SK-N-SH (cell line): ENCODE results near the gene DNAH10. TPM values are rescaled to one million over a fixed set of nuclear protein-coding genes. Genes with fewer than 3 reads are reported as not detected.

Experiments
- CTCF ChIA-PET: fragments of 300-600, 350-600 bp; formaldehyde crosslinking; extraction: SDS; loops from one replicate; lab custom pipeline; 2021; lab: Yijun Ruan, JAX
- POLR2A ChIA-PET: fragments of 350-600 bp; sonication (Branson Sonifier 250); formaldehyde crosslinking; extraction: SDS; loops from one replicate; lab custom pipeline; 2020; ENCODE audit warnings: antibody characterized with exemption, inconsistent platforms; lab: Yijun Ruan, JAX
- DNase-seq: peaks from one replicate; pipeline ENCODE4 v3.0.0; 2012
- H2AFZ ChIP-seq: fragments of 200-600 bp; sonication (generic); 2 replicates; pipeline ENCODE4 v1.8.1; 2016; ENCODE audit warnings: antibody characterized with exemption, mild to moderate bottlenecking, low read depth
- H3F3A ChIP-seq: fragments of 200-600 bp; sonication (generic); replicated peaks from 2 replicates; pipeline ENCODE3; 2016; ENCODE audit warnings: antibody characterized with exemption, mild to moderate bottlenecking; ENCODE audit not compliant: insufficient read depth
- H3K27ac ChIP-seq, 2 experiments: fragments of 200-500 bp in 1 of 2; fragments of 200-600 bp in 1 of 2; sonication (Bioruptor generic) in 1 of 2; sonication (generic), shearing (Covaris generic) in 1 of 2; 2 replicates each; pipeline versions ENCODE4 v1.5.1 to v1.6.1; 2014 to 2016; ENCODE audit warnings: low read depth in 2 of 2, inconsistent platforms in 1 of 2, low read length in 1 of 2, mild to moderate bottlenecking in 1 of 2, mixed read lengths in 1 of 2
- H3K27me3 ChIP-seq: fragments of 200-600 bp; sonication (generic), shearing (Covaris generic); 2 replicates; pipeline ENCODE4 v1.6.1; 2016; ENCODE audit warnings: mixed run types; ENCODE audit not compliant: insufficient read depth
- H3K36me3 ChIP-seq, 2 experiments: fragments of 200-500 bp in 1 of 2; fragments of 200-600 bp in 1 of 2; sonication (Bioruptor generic) in 1 of 2; sonication (generic) in 1 of 2; replicated peaks in 1 of 2; 2 replicates each; pipeline versions ENCODE3 to v1.5.1; 2014 to 2016; ENCODE audit warnings: low read length in 1 of 2, mild to moderate bottlenecking in 1 of 2; ENCODE audit not compliant: insufficient read depth in 2 of 2, control insufficient read depth in 1 of 2
- H3K4me1 ChIP-seq, 2 experiments: fragments of 200-500 bp in 1 of 2; fragments of 200-600 bp in 1 of 2; sonication (Bioruptor generic) in 1 of 2; sonication (generic), shearing (Covaris generic) in 1 of 2; 2 replicates each; pipeline versions ENCODE4 v1.5.1 to v1.6.1; 2014 to 2016; ENCODE audit warnings: low read depth in 1 of 2, low read length in 1 of 2, mixed run types in 1 of 2; ENCODE audit not compliant: insufficient read depth in 2 of 2, control insufficient read depth in 1 of 2
- H3K4me2 ChIP-seq: fragments of 200-600 bp; sonication (generic), shearing (Covaris generic); 2 replicates; pipeline ENCODE4 v1.6.1; 2017; ENCODE audit warnings: mixed run types
- H3K4me3 ChIP-seq, 2 experiments: fragments of 200-500 bp in 1 of 2; fragments of 200-600 bp in 1 of 2; sonication (Bioruptor generic) in 1 of 2; sonication (generic), shearing (Covaris generic) in 1 of 2; 2 replicates each; pipeline versions ENCODE4 v1.5.1 to v1.8.1; 2014 to 2016; ENCODE audit warnings: low read depth in 2 of 2, inconsistent platforms in 1 of 2, low read length in 1 of 2, mild to moderate bottlenecking in 1 of 2, mixed read lengths in 1 of 2, moderate library complexity in 1 of 2
- H3K79me2 ChIP-seq: fragments of 200-600 bp; sonication (generic); 2 replicates; pipeline ENCODE4 v1.8.1; 2017; ENCODE audit warnings: mild to moderate bottlenecking; ENCODE audit not compliant: insufficient read depth
- H3K9ac ChIP-seq: fragments of 200-600 bp; sonication (generic); 2 replicates; pipeline ENCODE4 v1.6.1; 2017; ENCODE audit warnings: mixed run types
- H3K9me2 ChIP-seq: fragments of 200-600 bp; sonication (generic); 2 replicates; pipeline ENCODE4 v1.6.1; 2017; ENCODE audit warnings: mixed run types
- H3K9me3 ChIP-seq: fragments of 200-600 bp; sonication (generic); 2 replicates; pipeline ENCODE4 v1.6.1; 2017; ENCODE audit warnings: mixed run types, mild to moderate bottlenecking, moderate library complexity
- H4K20me1 ChIP-seq: fragments of 200-600 bp; sonication (generic); 2 replicates; pipeline ENCODE4 v1.6.1; 2017; ENCODE audit warnings: mild to moderate bottlenecking, mixed run types; ENCODE audit not compliant: insufficient read depth
- ELF1 ChIP-seq: IDR thresholded peaks from 2 replicates; pipeline ENCODE4 v1.4.0; 2012
- EP300 ChIP-seq, 2 experiments: IDR thresholded peaks; 2 replicates each; pipeline versions ENCODE4 v1.4.0 to v1.6.1; 2012; ENCODE audit warnings: borderline replicate concordance in 1 of 2, low read depth in 1 of 2, low read length in 1 of 2
- FOSL2 ChIP-seq: IDR thresholded peaks from 2 replicates; pipeline ENCODE4 v1.4.0; 2012; ENCODE audit warnings: low read depth, mild to moderate bottlenecking, moderate library complexity, borderline replicate concordance
- FOXJ3 ChIP-seq: sonication (generic); formaldehyde crosslinking; IDR thresholded peaks from 2 replicates; pipeline ENCODE4 v1.5.1; 2020; ENCODE audit warnings: mild to moderate bottlenecking, missing genetic modification reagents
- FOXM1 ChIP-seq: IDR thresholded peaks from 2 replicates; pipeline ENCODE4 v1.4.0; 2012; ENCODE audit warnings: low read depth, mild to moderate bottlenecking
- GABPA ChIP-seq: IDR thresholded peaks from 2 replicates; pipeline ENCODE4 v1.4.0; 2012; ENCODE audit warnings: low read depth, mild to moderate bottlenecking
- JUND ChIP-seq: IDR thresholded peaks from 2 replicates; pipeline ENCODE4 v1.4.0; 2012
- MEF2A ChIP-seq: IDR thresholded peaks from 2 replicates; pipeline ENCODE4 v1.4.0; 2012; ENCODE audit warnings: low read depth, borderline replicate concordance
- RAD21 ChIP-seq: IDR thresholded peaks from 2 replicates; pipeline ENCODE4 v1.6.1; 2012; ENCODE audit warnings: mild to moderate bottlenecking, low read length
- RCOR1 ChIP-seq: fragments of 150-350 bp; IDR thresholded peaks from 2 replicates; pipeline ENCODE4 v1.6.1; 2017; ENCODE audit warnings: antibody characterized with exemption, low read length
- RFX5 ChIP-seq: IDR thresholded peaks from 2 replicates; pipeline ENCODE4 v1.6.1; 2012; ENCODE audit warnings: mild to moderate bottlenecking, improper control_type of control experiment, low read length
- SIN3A ChIP-seq: IDR thresholded peaks from 2 replicates; pipeline ENCODE4 v1.6.1; 2012; ENCODE audit warnings: low read depth, mild to moderate bottlenecking, low read length, moderate library complexity, borderline replicate concordance
- WGBS: methylation state at CpG from one replicate; pipeline ENCODE4 v1.1.6; 2017; ENCODE audit warnings: low lambda C conversion rate; 5-methylcytosine and 5-hydroxymethylcytosine counted together
- polyA plus RNA-seq, 3 experiments: library from polyadenylated mRNA; depleted of rRNA; stranded (reverse); fragments of >200 nt; gene quantifications; 2 replicates each; pipeline ENCODE4 v1.2.3, GENCODE V29; 2012
- TF ChIP-seq, protein P1 (sequence below): fragments of 150-350 bp; IDR thresholded peaks from 2 replicates; pipeline ENCODE4 v1.6.1; 2017; ENCODE audit warnings: antibody characterized with exemption, low read length, low read depth, borderline replicate concordance
- TF ChIP-seq, protein P2 (sequence below): IDR thresholded peaks from 2 replicates; pipeline ENCODE4 v1.4.0; 2012; ENCODE audit warnings: low read depth
- TF ChIP-seq, protein P3 (sequence below): IDR thresholded peaks from 2 replicates; pipeline ENCODE4; 2012
- TF ChIP-seq, protein P4 (sequence below): IDR thresholded peaks from 2 replicates; pipeline ENCODE4 v1.6.1; 2012; ENCODE audit warnings: mild to moderate bottlenecking, low read depth, low read length, moderate library complexity
- TF ChIP-seq, protein P5 (sequence below): fragments of 150-350 bp; IDR thresholded peaks from 2 replicates; pipeline ENCODE4 v1.6.1; 2016; ENCODE audit warnings: mild to moderate bottlenecking, low read depth, low read length

DNAH10 gene
- polyA plus RNA-seq, 1 of the 3 experiments (the other 2 are of a cell fraction) = 0.13 TPM

DNA sequence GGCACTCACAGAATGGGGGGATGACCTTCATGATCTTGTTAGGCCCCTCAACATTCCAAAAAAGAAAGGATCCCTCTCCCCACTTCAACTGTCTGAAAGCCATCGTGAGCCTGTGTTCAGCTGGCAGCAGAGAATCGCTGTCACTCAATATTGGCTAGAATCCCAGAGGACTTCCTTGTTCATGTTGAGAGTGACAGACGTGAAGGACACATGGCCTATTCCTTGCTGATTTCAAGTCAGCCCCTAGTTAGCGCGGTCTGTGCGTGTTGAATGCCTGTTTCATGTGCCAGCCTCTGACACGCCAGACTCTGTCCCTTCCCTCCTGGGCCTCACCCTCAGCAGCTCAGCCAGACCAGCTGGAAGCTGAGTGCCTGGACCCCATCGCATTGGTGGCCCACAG is 43.1 kb downstream of the DNAH10 start:
- H3K27ac ChIP-seq = no peak overlapping the region
- no peak overlapping the region for H2AFZ ChIP-seq
- H3K79me2 ChIP-seq = no peaks in the 10 kb centered on the region
- H4K20me1 ChIP-seq = no peaks in the 10 kb centered on the region
- no peaks in the 10 kb centered on the region for H3K9me3 ChIP-seq
- TF ChIP-seq, protein P1, sequence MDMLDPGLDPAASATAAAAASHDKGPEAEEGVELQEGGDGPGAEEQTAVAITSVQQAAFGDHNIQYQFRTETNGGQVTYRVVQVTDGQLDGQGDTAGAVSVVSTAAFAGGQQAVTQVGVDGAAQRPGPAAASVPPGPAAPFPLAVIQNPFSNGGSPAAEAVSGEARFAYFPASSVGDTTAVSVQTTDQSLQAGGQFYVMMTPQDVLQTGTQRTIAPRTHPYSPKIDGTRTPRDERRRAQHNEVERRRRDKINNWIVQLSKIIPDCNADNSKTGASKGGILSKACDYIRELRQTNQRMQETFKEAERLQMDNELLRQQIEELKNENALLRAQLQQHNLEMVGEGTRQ = no peak
- TF ChIP-seq, protein P2, sequence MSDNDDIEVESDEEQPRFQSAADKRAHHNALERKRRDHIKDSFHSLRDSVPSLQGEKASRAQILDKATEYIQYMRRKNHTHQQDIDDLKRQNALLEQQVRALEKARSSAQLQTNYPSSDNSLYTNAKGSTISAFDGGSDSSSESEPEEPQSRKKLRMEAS = no peak
- no peak for TF ChIP-seq RCOR1
- no peak for TF ChIP-seq FOSL2
- TF ChIP-seq ELF1 = no peak
- no peak for TF ChIP-seq MEF2A
- TF ChIP-seq GABPA = no peak
- TF ChIP-seq RFX5 = no peak
- no peak for TF ChIP-seq RAD21
- TF ChIP-seq EP300 (IDR thresholded peaks at IDR 0.05; ENCODE audit: borderline replicate concordance in 1 of 2, low read depth in 1 of 2, low read length in 1 of 2) = no peak
- TF ChIP-seq, protein P3, sequence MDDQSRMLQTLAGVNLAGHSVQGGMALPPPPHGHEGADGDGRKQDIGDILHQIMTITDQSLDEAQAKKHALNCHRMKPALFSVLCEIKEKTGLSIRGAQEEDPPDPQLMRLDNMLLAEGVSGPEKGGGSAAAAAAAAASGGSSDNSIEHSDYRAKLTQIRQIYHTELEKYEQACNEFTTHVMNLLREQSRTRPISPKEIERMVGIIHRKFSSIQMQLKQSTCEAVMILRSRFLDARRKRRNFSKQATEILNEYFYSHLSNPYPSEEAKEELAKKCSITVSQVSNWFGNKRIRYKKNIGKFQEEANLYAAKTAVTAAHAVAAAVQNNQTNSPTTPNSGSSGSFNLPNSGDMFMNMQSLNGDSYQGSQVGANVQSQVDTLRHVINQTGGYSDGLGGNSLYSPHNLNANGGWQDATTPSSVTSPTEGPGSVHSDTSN = no peak
- TF ChIP-seq, protein P4, sequence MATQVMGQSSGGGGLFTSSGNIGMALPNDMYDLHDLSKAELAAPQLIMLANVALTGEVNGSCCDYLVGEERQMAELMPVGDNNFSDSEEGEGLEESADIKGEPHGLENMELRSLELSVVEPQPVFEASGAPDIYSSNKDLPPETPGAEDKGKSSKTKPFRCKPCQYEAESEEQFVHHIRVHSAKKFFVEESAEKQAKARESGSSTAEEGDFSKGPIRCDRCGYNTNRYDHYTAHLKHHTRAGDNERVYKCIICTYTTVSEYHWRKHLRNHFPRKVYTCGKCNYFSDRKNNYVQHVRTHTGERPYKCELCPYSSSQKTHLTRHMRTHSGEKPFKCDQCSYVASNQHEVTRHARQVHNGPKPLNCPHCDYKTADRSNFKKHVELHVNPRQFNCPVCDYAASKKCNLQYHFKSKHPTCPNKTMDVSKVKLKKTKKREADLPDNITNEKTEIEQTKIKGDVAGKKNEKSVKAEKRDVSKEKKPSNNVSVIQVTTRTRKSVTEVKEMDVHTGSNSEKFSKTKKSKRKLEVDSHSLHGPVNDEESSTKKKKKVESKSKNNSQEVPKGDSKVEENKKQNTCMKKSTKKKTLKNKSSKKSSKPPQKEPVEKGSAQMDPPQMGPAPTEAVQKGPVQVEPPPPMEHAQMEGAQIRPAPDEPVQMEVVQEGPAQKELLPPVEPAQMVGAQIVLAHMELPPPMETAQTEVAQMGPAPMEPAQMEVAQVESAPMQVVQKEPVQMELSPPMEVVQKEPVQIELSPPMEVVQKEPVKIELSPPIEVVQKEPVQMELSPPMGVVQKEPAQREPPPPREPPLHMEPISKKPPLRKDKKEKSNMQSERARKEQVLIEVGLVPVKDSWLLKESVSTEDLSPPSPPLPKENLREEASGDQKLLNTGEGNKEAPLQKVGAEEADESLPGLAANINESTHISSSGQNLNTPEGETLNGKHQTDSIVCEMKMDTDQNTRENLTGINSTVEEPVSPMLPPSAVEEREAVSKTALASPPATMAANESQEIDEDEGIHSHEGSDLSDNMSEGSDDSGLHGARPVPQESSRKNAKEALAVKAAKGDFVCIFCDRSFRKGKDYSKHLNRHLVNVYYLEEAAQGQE = no peak
- no peak for TF ChIP-seq SIN3A
- TF ChIP-seq, protein P5, sequence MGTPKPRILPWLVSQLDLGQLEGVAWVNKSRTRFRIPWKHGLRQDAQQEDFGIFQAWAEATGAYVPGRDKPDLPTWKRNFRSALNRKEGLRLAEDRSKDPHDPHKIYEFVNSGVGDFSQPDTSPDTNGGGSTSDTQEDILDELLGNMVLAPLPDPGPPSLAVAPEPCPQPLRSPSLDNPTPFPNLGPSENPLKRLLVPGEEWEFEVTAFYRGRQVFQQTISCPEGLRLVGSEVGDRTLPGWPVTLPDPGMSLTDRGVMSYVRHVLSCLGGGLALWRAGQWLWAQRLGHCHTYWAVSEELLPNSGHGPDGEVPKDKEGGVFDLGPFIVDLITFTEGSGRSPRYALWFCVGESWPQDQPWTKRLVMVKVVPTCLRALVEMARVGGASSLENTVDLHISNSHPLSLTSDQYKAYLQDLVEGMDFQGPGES = no peak
- TF ChIP-seq FOXJ3 (CRISPR knock-in tag) = no peak
- TF ChIP-seq JUND = no peak
- TF ChIP-seq FOXM1 = no peak
- H3K4me3 ChIP-seq = no peak overlapping the region
- no peaks in the 10 kb centered on the region for H3K4me1 ChIP-seq
- no peaks in the 10 kb centered on the region for H3F3A ChIP-seq
- H3K4me2 ChIP-seq = no peak overlapping the region
- H3K36me3 ChIP-seq = no peaks in the 10 kb centered on the region
- no peak overlapping the region for H3K9ac ChIP-seq
- H3K9me2 ChIP-seq = no peaks in the 10 kb centered on the region
- 84% methylated on average over 8 of the region's 8 CpGs for WGBS
- ChIA-PET CTCF (interaction anchor here (1.2 kb wide), 1 partner anchor 227 kb away, joined by 3 read pairs; no protein-coding TSS in a partner anchor), POLR2A (no interaction called here)
- no peak for DNase-seq
- no peaks in the 10 kb centered on the region for H3K27me3 ChIP-seq
